GM19043 (cell line): ENCODE measurements around the gene ERMAP.
"Not testable (repeated sequence)": the region's sequence is repeated elsewhere in the genome, so short reads cannot be mapped to it uniquely, and the experiment has no call there.

Experiments
- ATAC-seq: cut with Tn5 transposase; IDR thresholded peaks from one replicate; pipeline ENCODE4 v1.9.1; 2021; ENCODE audit warnings: low read depth; ENCODE audit not compliant: unreplicated experiment

Gene ERMAP

DNA sequence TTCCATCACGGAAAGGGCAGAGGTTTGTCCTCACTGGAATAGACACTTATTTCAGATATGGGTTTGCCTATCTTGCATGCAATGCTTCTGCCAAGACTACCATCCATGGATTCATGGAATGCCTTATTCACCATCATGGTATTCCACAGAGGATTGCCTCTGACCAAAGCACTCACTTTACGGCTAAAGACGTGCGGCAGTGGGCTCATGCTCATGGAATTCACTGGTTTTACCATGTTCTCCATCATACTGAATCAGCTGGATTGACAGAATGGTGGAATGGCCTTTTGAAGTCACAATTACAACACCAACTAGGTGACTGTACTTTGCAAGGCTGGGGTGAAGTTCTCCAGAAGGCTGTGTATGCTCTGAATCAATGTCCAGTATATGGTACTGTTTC is 51.5 kb downstream of the ERMAP start:
- ATAC-seq, result not testable (repeated sequence)

DNA sequence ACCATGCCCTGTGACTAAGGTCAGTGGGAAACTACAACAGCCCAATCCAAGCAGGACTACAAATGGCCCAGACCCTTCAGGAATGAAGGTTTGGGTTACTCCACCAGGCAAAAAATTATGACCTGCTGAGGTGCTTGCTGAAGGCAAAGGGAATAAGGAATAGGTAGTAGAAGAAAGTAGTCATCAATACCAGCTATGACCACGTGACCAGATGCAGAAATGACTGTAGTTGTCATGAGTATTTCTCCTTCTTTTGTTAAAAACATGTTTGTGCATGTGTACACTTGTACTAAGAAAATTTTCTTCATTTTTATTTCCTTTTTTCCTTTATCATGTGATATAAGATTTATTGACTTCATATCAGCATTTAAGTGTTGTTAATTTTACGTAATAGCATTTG is 52.3 kb downstream of the ERMAP start:
- ATAC-seq, result not testable (repeated sequence)

DNA sequence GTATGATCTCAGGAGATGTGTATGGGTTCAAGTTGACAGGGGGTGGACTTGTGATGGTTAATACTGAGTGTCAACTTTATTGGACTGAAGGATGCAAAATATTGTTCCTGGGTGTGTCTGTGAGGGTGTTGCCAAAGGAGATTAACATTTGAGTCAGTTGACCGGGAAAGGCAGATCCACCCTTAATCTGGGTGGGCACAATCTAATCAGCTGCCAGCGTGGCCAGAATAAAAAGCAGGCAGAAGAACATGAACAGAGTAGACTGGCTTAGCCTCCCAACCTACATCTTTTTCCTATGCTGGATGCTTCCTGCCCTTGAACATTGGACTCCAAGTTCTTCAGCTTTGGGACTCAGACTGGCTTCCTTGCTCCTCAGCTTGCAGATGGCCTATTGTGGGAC is 52.8 kb downstream of the ERMAP start:
- ATAC-seq, result not testable (repeated sequence)

DNA sequence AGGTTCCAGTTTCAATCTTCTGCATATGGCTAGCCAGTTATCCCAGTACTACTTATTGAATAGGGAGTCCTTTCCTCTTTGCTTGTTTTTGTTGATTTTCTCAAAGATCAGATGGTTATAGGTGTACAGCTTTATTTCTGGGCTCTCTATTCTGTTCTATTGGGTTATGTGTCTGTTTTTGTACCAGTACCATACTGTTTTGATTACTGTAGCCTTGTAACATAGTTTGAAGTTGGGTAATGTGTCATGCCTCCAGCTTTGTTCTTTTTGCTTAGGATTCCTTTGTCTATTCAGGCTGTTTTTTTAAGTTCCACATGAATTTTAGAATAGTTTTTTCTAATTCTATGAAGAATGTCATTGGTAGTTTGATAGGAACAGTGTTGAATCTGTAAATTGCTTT is 56.2 kb downstream of the ERMAP start:
- not testable (repeated sequence) for ATAC-seq

DNA sequence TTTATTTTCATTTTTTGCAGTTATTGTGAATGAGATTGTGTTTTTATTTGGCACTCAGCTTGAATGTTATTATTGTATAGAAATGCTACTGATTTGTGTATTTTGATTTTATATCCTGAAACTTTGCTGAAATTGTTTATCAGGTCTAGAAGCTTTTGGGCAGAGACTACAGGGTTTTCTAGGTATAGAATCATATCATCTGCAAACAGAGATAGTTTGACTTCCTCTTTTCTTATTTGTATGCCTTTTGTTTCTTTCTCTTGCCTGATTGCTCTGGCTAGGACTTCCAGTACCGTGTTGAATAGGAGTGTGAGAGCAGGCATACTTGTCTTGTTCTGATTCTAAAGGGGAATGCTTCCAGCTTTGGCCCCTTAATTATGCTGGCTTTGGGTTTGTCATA is 56.7 kb downstream of the ERMAP start:
- ATAC-seq, result no peak

DNA sequence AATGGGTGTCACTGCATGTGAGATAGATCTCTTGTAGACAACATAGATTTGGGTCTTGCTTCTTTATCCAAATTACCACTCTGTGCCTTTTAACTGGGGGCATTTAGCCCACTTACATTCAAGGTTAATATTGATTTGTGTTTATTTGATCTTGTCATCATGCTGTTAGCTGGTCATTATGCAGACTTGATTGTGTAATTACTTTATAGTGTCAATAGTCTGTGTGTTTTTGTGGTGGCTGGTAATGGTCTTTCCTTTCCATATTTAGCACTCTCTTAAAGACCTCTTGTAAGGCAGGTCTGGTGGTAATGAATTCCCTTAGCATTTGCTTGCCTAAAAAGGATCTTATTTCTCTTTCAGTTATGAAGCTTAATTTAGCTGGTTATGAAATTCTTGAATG is 59.1 kb downstream of the ERMAP start:
- no peak for ATAC-seq

DNA sequence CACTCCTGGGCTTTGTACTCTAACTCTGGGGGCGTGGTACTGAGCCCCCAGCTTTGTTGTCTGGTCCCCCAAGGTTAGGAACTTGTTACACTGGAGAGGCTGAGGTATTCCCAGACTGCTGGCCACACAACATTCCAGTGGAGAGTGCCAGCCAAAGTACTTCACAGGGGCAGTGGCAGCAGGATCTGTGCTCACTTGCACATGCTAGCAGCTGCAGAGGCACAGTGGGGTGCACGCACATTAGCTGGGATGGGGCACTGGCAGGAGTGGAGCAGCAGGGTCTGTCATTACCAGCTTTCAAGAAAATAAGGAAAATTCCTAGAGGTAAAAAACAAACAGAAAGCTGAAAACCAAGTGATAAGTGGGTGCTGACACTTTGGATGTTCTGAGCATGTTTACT is 60.5 kb downstream of the ERMAP start:
- no peak for ATAC-seq

DNA sequence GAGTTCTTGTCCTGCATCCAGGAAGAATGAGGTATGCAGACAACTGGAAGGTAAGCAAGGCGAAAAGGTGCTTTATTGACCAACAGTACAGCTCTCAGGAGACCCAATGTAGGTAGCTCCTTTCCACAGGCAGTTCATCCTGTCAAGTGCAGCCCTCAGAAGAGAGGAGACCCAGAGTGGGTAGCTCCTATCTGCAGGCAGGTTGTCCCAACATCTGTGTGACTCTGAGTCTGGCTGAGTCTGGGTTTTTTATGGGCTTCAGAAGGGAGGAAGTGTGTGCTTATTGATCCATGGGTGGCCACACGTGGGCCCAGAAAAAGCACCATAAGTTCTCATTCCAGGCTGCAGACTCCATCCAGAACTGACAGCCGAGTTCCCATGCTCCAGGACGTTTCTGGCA is 63.5 kb downstream of the ERMAP start:
- no peak for ATAC-seq

DNA sequence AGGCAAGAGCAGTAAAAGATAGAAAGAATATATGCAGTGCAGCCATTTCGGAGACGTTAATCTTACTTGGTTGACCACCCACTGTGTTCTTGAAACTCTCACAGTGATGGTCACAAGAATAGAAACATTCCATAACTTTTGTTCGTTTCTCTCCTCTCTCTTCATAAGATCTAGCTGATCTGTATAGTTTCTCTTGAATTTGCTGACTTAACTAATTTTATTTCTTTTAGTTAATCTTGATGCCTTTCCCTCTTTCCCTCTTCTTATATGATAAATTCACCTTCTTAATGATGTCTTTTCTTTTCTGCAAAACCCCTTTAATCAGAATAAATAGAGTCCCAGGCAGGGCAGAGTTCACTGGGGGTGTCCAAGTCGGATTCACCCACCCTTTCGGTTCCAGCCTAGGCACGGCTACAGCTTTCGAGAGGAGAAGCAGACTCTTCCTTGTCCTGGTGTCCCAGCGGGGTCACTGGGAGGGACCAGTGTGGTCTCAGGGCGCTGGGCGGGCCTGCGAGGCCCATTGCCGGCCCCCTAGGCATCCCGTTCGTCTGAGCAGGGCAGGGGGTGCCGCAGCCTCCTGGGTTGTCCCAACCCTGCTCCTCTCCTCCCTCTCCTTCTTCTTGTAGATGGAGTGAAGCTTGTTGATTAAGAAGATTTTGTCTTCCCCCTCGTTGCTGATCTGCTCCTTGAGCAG is 69.3 kb downstream of the ERMAP start:
- ATAC-seq, result no peak

DNA sequence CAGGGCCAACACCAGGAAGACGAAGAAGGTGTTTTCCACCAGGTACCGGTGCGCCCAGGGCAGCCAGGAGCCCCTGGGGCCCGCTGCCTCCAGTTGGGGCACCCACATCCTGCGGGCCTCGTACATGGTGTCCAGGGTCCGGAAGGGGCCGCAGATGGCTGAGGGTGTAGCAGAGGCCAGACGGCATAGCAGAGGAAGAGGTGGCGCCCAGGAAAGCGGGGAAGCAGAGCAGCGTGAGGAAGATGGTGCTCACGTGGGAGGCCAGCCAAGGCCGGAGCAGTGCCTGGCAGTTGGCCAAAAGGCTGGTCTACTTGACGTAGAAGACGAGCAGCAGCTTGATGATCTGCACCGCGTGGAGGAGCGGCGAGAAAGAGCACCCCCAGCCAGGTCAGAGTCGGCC is 69.9 kb downstream of the ERMAP start:
- ATAC-seq, result no peak

DNA sequence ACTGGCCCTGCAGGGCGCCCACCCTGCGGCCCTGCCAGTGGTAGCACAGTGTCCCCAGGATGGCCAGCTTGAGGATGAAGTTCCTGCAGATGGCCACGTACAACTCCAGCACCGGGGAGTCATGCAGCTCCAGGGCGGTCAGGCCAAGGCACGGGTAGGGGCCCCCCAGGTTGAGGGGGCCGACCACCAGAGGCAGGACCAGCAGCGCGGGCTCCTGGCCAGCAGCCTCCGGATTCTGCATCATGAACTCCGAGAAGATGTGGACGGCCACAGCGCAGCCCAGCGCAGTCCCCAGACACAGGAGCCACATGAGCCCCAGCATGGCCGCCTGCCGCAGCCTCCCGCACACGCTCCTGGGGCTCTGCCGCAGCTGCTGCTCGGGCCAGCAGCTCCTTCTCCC is 70.4 kb downstream of the ERMAP start:
- no peak for ATAC-seq

DNA sequence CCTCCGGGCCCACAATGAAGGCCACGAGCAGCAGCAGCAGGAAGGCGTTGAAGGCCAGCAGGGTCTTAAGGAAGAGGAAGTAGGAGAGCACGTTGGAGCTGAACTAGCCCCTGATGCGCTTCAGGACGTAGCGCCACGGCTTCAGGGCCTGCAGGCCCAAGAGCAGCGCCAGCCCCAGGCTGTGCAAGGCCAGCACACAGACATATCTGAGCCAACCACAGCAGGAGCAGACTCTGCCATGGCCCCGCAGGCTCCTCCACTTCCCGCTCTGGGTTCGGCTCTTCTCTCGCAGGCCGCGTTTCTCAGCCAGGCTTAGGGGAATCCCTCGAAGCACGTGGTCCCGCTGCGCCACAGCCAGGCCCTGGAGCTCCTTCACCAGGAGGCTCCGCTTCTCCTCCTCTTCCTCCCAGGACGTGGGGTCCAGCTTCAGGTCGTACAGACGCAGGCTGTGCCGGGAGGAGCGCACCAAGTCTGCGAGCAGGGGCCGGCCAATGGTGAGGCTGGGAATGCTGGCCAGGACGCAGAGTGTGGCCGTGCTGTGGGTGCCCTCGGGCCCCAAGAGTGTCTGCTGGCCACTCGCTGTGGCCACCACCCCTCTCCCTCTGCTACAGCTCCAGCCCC is 71.2 kb downstream of the ERMAP start:
- ATAC-seq, result no peak

DNA sequence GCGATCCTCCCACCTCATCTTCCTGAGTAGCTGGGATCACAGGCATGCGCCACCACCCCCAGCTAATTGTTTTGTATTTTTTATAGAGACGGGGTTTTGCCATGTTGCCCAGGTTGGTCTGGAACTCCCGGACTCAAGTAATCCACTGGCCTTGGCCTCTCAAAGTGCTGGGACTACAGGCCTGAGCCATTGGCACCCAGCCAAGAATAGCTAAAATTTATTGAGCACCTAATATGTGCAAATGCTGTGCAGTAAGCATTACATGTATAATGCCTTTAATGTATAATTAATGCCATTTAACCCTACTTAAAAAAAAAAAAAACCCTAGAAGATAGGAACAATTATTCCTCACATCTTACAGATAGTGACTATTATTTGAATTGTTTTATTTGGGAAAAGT is 72.3 kb downstream of the ERMAP start:
- ATAC-seq, result no peak

DNA sequence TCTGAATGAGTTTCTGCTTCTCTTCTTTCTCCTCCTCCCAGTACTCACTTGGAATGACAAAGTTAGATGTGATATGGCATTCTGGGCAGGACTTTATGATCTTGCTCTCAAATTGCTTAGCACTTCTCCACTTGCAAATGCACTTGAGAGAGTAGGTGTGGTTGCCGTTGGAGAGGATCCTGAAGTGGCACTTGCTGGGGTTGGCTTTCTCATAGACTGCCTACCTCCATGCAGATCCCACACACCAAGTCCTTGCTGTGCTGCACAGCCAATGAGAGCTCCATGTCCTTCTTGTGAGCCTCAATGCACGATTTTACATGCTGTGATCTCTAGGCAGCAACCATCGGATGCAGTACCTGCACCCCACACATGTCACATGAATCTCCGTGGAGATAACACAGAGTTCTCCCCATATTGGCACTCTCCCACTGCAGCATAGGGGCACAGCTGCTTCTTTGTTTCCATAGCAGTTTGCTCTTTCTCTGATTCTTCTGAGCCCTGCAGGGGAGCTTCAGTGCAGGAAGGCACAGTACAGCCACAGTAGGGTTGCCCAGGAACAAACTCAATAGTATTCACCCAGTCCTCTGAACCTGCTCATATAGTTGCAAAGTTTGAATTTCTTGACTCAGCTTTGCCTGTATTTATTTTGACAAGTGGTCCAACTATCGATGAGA is 74.7 kb downstream of the ERMAP start:
- no peak for ATAC-seq
